CD14-positive monocyte (primary cell): Measurements from ENCODE around the gene BAG1. TPM values are rescaled to one million over a fixed set of nuclear protein-coding genes. Genes with fewer than 3 reads are reported as not detected.
A peak's percentile ranks its signal among the peaks of the same experiment; 100 is the strongest.

Source experiments
- DNase-seq, 3 donors: peaks; one replicate each; pipeline ENCODE4 v3.0.0-alpha.2; 2011 to 2022
- H2AFZ ChIP-seq: 2 replicates; pipeline ENCODE4 v1.6.0; 2012; ENCODE audit warnings: mild to moderate bottlenecking, low read depth, low read length, inconsistent platforms; ENCODE audit not compliant: insufficient read depth, poor library complexity, severe bottlenecking
- H3K27ac ChIP-seq, 2 donors: 1 replicate in 1 of 2; 2 replicates in 1 of 2; pipeline ENCODE4 v1.5.1; 2012 to 2013; ENCODE audit warnings: low read length in 2 of 2, control low read depth in 1 of 2, inconsistent platforms in 1 of 2, low read depth in 1 of 2, mild to moderate bottlenecking in 1 of 2
- H3K27me3 ChIP-seq, 2 donors: one replicate each; pipeline versions ENCODE4 v1.6.0 to v1.6.1; 2011 to 2013; ENCODE audit warnings: low read length in 2 of 2; ENCODE audit not compliant: control insufficient read depth in 2 of 2, insufficient read depth in 2 of 2
- H3K36me3 ChIP-seq, 2 donors: replicated peaks in 1 of 2; 1 replicate in 1 of 2; 2 replicates in 1 of 2; pipeline versions ENCODE4 v1.5.1 to v1.6.1; 2012 to 2013; ENCODE audit warnings: low read length in 2 of 2, control low read depth in 1 of 2, inconsistent platforms in 1 of 2, mild to moderate bottlenecking in 1 of 2; ENCODE audit not compliant: insufficient read depth in 2 of 2, control insufficient read depth in 1 of 2
- H3K4me1 ChIP-seq, 2 donors: 1 replicate in 1 of 2; 2 replicates in 1 of 2; pipeline versions ENCODE4 v1.5.1 to v1.6.1; 2012 to 2013; ENCODE audit warnings: low read length in 2 of 2, control low read depth in 1 of 2, inconsistent platforms in 1 of 2, mild to moderate bottlenecking in 1 of 2, moderate library complexity in 1 of 2; ENCODE audit not compliant: insufficient read depth in 2 of 2, control insufficient read depth in 1 of 2
- H3K4me2 ChIP-seq: replicated peaks from 2 replicates; pipeline ENCODE3; 2012; ENCODE audit warnings: low read length, moderate library complexity, mild to moderate bottlenecking; ENCODE audit not compliant: poor library complexity, severe bottlenecking; ENCODE audit errors: extremely low read depth
- H3K4me3 ChIP-seq, 3 experiments: fragments of 200-600 bp in 1 of 3; sonication (generic) in 1 of 3; replicated peaks in 1 of 3; 1 replicate in 2 of 3; 2 replicates in 1 of 3; pipeline ENCODE4 v1.5.1; 2011 to 2013; ENCODE audit warnings: low read length in 3 of 3, mild to moderate bottlenecking in 3 of 3, control low read depth in 2 of 3, low read depth in 2 of 3, inconsistent platforms in 1 of 3, moderate library complexity in 1 of 3
- H3K79me2 ChIP-seq: 2 replicates; pipeline ENCODE4 v1.6.0; 2012; ENCODE audit warnings: mild to moderate bottlenecking, control low read depth, inconsistent platforms, low read length, moderate library complexity; ENCODE audit not compliant: insufficient read depth
- H3K9ac ChIP-seq: 2 replicates; pipeline ENCODE4 v1.6.0; 2017; ENCODE audit warnings: low read length, mild to moderate bottlenecking; ENCODE audit not compliant: insufficient read depth, poor library complexity, severe bottlenecking
- H3K9me3 ChIP-seq, 2 donors: replicated peaks in 1 of 2; 1 replicate in 1 of 2; 2 replicates in 1 of 2; pipeline versions ENCODE4 v1.5.1 to v1.6.1; 2012 to 2013; ENCODE audit warnings: low read length in 2 of 2, control low read depth in 1 of 2; ENCODE audit not compliant: control insufficient read depth in 1 of 2, insufficient read depth in 1 of 2
- H4K20me1 ChIP-seq: 2 replicates; pipeline ENCODE4 v1.6.0; 2012; ENCODE audit warnings: mild to moderate bottlenecking, low read length, control low read depth, moderate library complexity; ENCODE audit not compliant: insufficient read depth
- H3K27ac Mint-ChIP-seq, 7 donors: one replicate each; pipeline ENCODE4 v1.8.0; 2020; ENCODE audit warnings: mild to moderate bottlenecking in 7 of 7, mixed read lengths in 7 of 7, moderate library complexity in 6 of 7, inconsistent platforms in 2 of 7
- H3K27me3 Mint-ChIP-seq, 3 donors: one replicate each; pipeline ENCODE4 v1.8.0; 2021 to 2022; ENCODE audit warnings: low read depth in 3 of 3, mild to moderate bottlenecking in 3 of 3, mixed read lengths in 3 of 3, moderate library complexity in 3 of 3, inconsistent platforms in 1 of 3
- H3K36me3 Mint-ChIP-seq, 2 donors: one replicate each; pipeline ENCODE4 v1.8.0; 2020; ENCODE audit warnings: mixed read lengths in 2 of 2, inconsistent platforms in 1 of 2, mild to moderate bottlenecking in 1 of 2
- H3K4me1 Mint-ChIP-seq: one replicate; pipeline ENCODE4 v1.8.0; 2020; ENCODE audit warnings: mild to moderate bottlenecking, mixed read lengths
- H3K4me3 Mint-ChIP-seq, 2 donors: one replicate each; pipeline ENCODE4 v1.8.0; 2020; ENCODE audit warnings: mild to moderate bottlenecking in 2 of 2, mixed read lengths in 2 of 2, moderate library complexity in 1 of 2
- H3K9me3 Mint-ChIP-seq, 7 donors: one replicate each; pipeline ENCODE4 v1.8.0; 2020 to 2022; ENCODE audit warnings: mixed read lengths in 7 of 7, mild to moderate bottlenecking in 6 of 7, moderate library complexity in 6 of 7, inconsistent platforms in 2 of 7
- CTCF ChIP-seq: fragments of 200-600 bp; IDR thresholded peaks from one replicate; pipeline ENCODE4 v1.8.0; 2022; ENCODE audit warnings: antibody characterized with exemption, mild to moderate bottlenecking
- WGBS: methylation state at CpG from one replicate; pipeline ENCODE4 v1.1.5; 2013; ENCODE audit warnings: missing lambda C conversion rate; ENCODE audit not compliant: insufficient coverage; 5-methylcytosine and 5-hydroxymethylcytosine counted together
- intact Hi-C, 2 donors: fragments of 100-400 bp; cut with micrococcal nuclease; formaldehyde crosslinking; loops; one replicate each; pipeline versions ENCODE4 v1.15.0 to v1.15.1; 2023
- polyA plus RNA-seq, 3 donors: library from polyadenylated mRNA; depleted of rRNA in 1 of 3; unstranded in 2 of 3; stranded (reverse) in 1 of 3; fragments of 300-500 nt in 2 of 3; fragments of >200 nt in 1 of 3; fragmentation: Illumina TruSeq in 2 of 3; gene quantifications; 1 replicate in 2 of 3; 2 replicates in 1 of 3; pipeline ENCODE4 v1.2.3, GENCODE V29; 2012 to 2021

Gene BAG1
- polyA plus RNA-seq, 3 donors: 41.8 to 94.5 (median 93.6) TPM

- no peak for DNase-seq
- Histone ChIP-seq H3K27ac (peak overlapping the region in 1 of 2 donors; percentile 2), H3K79me2 (peaks cover 51% of the 10 kb centered on the region), H3K4me2 (no peak overlapping the region), H3K9ac (no peak overlapping the region), H3K4me1 (peaks cover 16 to 18% of the 10 kb centered on the region in 2 donors), H2AFZ (no peak overlapping the region), H3K36me3 (peaks cover 71 to 74% of the 10 kb centered on the region in 2 donors), H3K4me3 (no peak overlapping the region), H4K20me1 (peaks cover 40% of the 10 kb centered on the region), H3K27me3 (no peaks in the 10 kb centered on the region), H3K9me3 (no peaks in the 10 kb centered on the region)
- Mint-ChIP-seq H3K9me3 (peaks cover 0 to 2% (median 0%) of the 10 kb centered on the region in 7 donors), H3K27me3 (no peaks in the 10 kb centered on the region), H3K4me1 (peaks cover 20% of the 10 kb centered on the region), H3K36me3 (peaks cover 67 to 73% of the 10 kb centered on the region in 2 donors), H3K4me3 (no peak overlapping the region), H3K27ac (peak overlapping the region in 3 of 7 donors; percentile 3 to 47 (median 34))
- TF ChIP-seq CTCF: no peak
- WGBS: no CpG with 5 or more reads among the region's 1 CpG
- intact Hi-C loops: loop anchor here (5.0 to 10.0 kb wide), 4 partner anchors 96 to 236 kb away; partner anchors contain the start of genes SMU1 (in 2 of the 2), B4GALT1 (in 1 of the 2) and DNAJA1 (in 1 of the 2)
Measured at GRCh38 chr9:33260372-33260771, 4.1 kb downstream of the BAG1 start.

- Histone ChIP-seq H3K9me3 (no peaks in the 10 kb centered on the region), H3K27ac (no peak overlapping the region), H3K27me3 (no peaks in the 10 kb centered on the region), H3K4me2 (no peak overlapping the region), H2AFZ (no peak overlapping the region), H3K4me3 (no peak overlapping the region), H3K4me1 (no peaks in the 10 kb centered on the region), H3K36me3 (peaks cover 97 to 99% of the 10 kb centered on the region in 2 donors), H3K9ac (no peak overlapping the region), H3K79me2 (peaks cover 24% of the 10 kb centered on the region), H4K20me1 (peaks cover 25% of the 10 kb centered on the region)
- Mint-ChIP-seq H3K27ac (no peak overlapping the region), H3K4me3 (no peak overlapping the region), H3K4me1 (peaks cover 2% of the 10 kb centered on the region), H3K36me3 (peaks cover 86 to 95% of the 10 kb centered on the region in 2 donors), H3K9me3 (no peaks in the 10 kb centered on the region), H3K27me3 (no peaks in the 10 kb centered on the region)
- 80% methylated on average over 2 of the region's 4 CpGs for WGBS
- intact Hi-C loops: no loop called here
- no peak for TF ChIP-seq CTCF
- DNase-seq: no peak
Measured at GRCh38 chr9:33257276-33257675, 7.2 kb downstream of the BAG1 start.
